CD4-positive, alpha-beta memory T cell (primary cell): ENCODE data around the gene UBE2H. TPM values are rescaled to one million over a fixed set of nuclear protein-coding genes. Genes with fewer than 3 reads are reported as not detected.
"Not testable (repeated sequence)": the region's sequence is repeated elsewhere in the genome, so short reads cannot be mapped to it uniquely, and the experiment has no call there.

Source experiments
- CTCF ChIA-PET: fragments of 350-600 bp; sonication (Branson Sonifier 250); formaldehyde crosslinking; loops from one replicate; lab custom pipeline; 2021; ENCODE audit warnings: inconsistent platforms; ENCODE audit not compliant: partially characterized antibody; lab: Charles Lee
- POLR2A ChIA-PET: fragments of 350-600 bp; sonication (Branson Sonifier 250); formaldehyde crosslinking; loops from one replicate; lab custom pipeline; 2021; ENCODE audit not compliant: partially characterized antibody; lab: Charles Lee
- DNase-seq, 5 donors: peaks; one replicate each; pipeline versions ENCODE4 v3.0.0 to v3.0.0-alpha.2; 2020 to 2022; ENCODE audit warnings: mixed read lengths in 1 of 5
- H3K27ac ChIP-seq: one replicate; pipeline ENCODE4 v1.7.0; 2013; ENCODE audit warnings: low read depth, low read length
- H3K27me3 ChIP-seq: 2 replicates; pipeline ENCODE4 v1.7.0; 2013; ENCODE audit warnings: mild to moderate bottlenecking, low read length, moderate library complexity; ENCODE audit not compliant: insufficient read depth
- H3K36me3 ChIP-seq: 2 replicates; pipeline ENCODE4 v1.7.0; 2013; ENCODE audit warnings: mild to moderate bottlenecking, low read length, moderate library complexity; ENCODE audit not compliant: insufficient read depth
- H3K4me1 ChIP-seq: 2 replicates; pipeline ENCODE4 v1.7.0; 2013; ENCODE audit warnings: mild to moderate bottlenecking, low read length, moderate library complexity; ENCODE audit not compliant: insufficient read depth
- H3K4me3 ChIP-seq, 2 donors: one replicate each; pipeline ENCODE4 v1.7.0; 2013; ENCODE audit warnings: low read length in 2 of 2, mild to moderate bottlenecking in 1 of 2
- H3K9me3 ChIP-seq, 2 donors: one replicate each; pipeline ENCODE4 v1.7.0; 2013; ENCODE audit warnings: low read length in 2 of 2, control low read depth in 1 of 2; ENCODE audit not compliant: control insufficient read depth in 1 of 2
- H3K27ac Mint-ChIP-seq, 7 donors: one replicate each; pipeline ENCODE4 v1.8.0; 2020 to 2021; ENCODE audit warnings: mixed read lengths in 7 of 7, mild to moderate bottlenecking in 6 of 7, inconsistent platforms in 3 of 7, moderate library complexity in 3 of 7
- H3K27me3 Mint-ChIP-seq, 2 donors: one replicate each; pipeline ENCODE4 v1.8.0; 2020 to 2021; ENCODE audit warnings: mixed read lengths in 2 of 2
- H3K36me3 Mint-ChIP-seq, 2 donors: one replicate each; pipeline ENCODE4 v1.8.0; 2020 to 2021; ENCODE audit warnings: mixed read lengths in 2 of 2, inconsistent platforms in 1 of 2, mild to moderate bottlenecking in 1 of 2
- H3K4me1 Mint-ChIP-seq, 4 donors: one replicate each; pipeline ENCODE4 v1.8.0; 2020 to 2021; ENCODE audit warnings: mixed read lengths in 4 of 4, mild to moderate bottlenecking in 1 of 4
- H3K4me3 Mint-ChIP-seq, 8 donors: one replicate each; pipeline ENCODE4 v1.8.0; 2020 to 2021; ENCODE audit warnings: mixed read lengths in 8 of 8, mild to moderate bottlenecking in 7 of 8, moderate library complexity in 6 of 8, inconsistent platforms in 3 of 8
- H3K9me3 Mint-ChIP-seq, 8 donors: one replicate each; pipeline ENCODE4 v1.8.0; 2020 to 2021; ENCODE audit warnings: mixed read lengths in 8 of 8, mild to moderate bottlenecking in 5 of 8, inconsistent platforms in 3 of 8, moderate library complexity in 1 of 8
- intact Hi-C: fragments of 100-400 bp; cut with micrococcal nuclease; formaldehyde crosslinking; loops from one replicate; pipeline ENCODE4 v1.15.1; 2023
- polyA plus RNA-seq, 2 donors: library from polyadenylated mRNA; unstranded; fragments of 300-500 nt; fragmentation: Illumina TruSeq; gene quantifications; one replicate each; pipeline ENCODE4 v1.2.3, GENCODE V29; 2021
- total RNA-seq, 2 experiments: library from RNA; stranded (reverse); gene quantifications; one replicate each; pipeline ENCODE4 v1.2.3, GENCODE V29; 2021

The UBE2H gene
- total and polyA plus RNA-seq, 4 experiments from 2014 or later = 42.6 to 56.6 (median 44.8) TPM

DNA sequence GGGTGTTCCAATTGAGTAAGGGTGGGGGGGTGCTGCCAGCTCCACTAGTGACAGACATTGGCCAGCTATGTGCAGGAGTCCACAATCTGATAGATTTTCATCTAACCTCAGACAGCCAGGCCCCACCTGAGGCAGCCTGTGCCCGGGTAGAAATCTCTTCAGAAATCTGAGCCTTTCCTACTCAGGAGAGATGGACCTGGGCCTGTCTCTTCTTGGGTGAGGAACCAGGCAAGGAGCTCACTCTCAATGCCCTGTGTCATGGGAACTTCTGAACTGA lies 86.9 kb downstream of the UBE2H start:
- Mint-ChIP-seq H3K27ac (peak overlapping the region in 4 of 7 donors; percentile 1 to 79 (median 42)), H3K27me3 (no peaks in the 10 kb centered on the region), H3K9me3 (no peaks in the 10 kb centered on the region), H3K36me3 (peaks cover 7 to 19% of the 10 kb centered on the region in 2 donors), H3K4me1 (peaks cover 38 to 74% (median 53%) of the 10 kb centered on the region in 4 donors), H3K4me3 (peak overlapping the region in 6 of 8 donors; percentile 35 to 64 (median 38))
- H3K4me1 ChIP-seq = peaks cover 38% of the 10 kb centered on the region
- H3K27ac ChIP-seq = no peak overlapping the region
- H3K4me3 ChIP-seq = no peak overlapping the region
- intact Hi-C loops = no loop called here
- H3K27me3 ChIP-seq = no peaks in the 10 kb centered on the region
- ChIA-PET CTCF (no interaction called here), POLR2A (no interaction called here)
- DNase-seq = no peak
- H3K36me3 ChIP-seq = no peaks in the 10 kb centered on the region
- H3K9me3 ChIP-seq = no peaks in the 10 kb centered on the region

GRCh38 chr7:129865093-129865924 lies 87.5 kb downstream of the UBE2H start:
- no peak for DNase-seq
- Histone ChIP-seq H3K4me3 (no peak overlapping the region), H3K9me3 (no peaks in the 10 kb centered on the region), H3K27ac (no peak overlapping the region), H3K4me1 (peaks cover 43% of the 10 kb centered on the region), H3K36me3 (no peaks in the 10 kb centered on the region), H3K27me3 (no peaks in the 10 kb centered on the region)
- H3K4me1 Mint-ChIP-seq = peaks cover 41 to 78% (median 55%) of the 10 kb centered on the region in 4 donors
- no peaks in the 10 kb centered on the region for H3K9me3 Mint-ChIP-seq
- H3K36me3 Mint-ChIP-seq = peaks cover 8 to 18% of the 10 kb centered on the region in 2 donors
- H3K27me3 Mint-ChIP-seq = no peaks in the 10 kb centered on the region
- peak overlapping the region in 4 of 7 donors; percentile 1 to 79 (median 39) for H3K27ac Mint-ChIP-seq
- peak overlapping the region in 2 of 8 donors; percentile 35 to 36 for H3K4me3 Mint-ChIP-seq
- ChIA-PET POLR2A (no interaction called here), CTCF (no interaction called here)
- intact Hi-C loops = no loop called here

- POLR2A ChIA-PET, H3K36me3 ChIP-seq, H3K27ac Mint-ChIP-seq, H3K9me3 ChIP-seq, DNase-seq, intact Hi-C loops, CTCF ChIA-PET, H3K27ac ChIP-seq, H3K4me3 ChIP-seq, H3K27me3 Mint-ChIP-seq, H3K27me3 ChIP-seq, H3K9me3 Mint-ChIP-seq: not testable (repeated sequence)
- Mint-ChIP-seq H3K4me1 (peaks cover 43 to 79% (median 57%) of the 10 kb centered on the region in 4 donors), H3K36me3 (peaks cover 8 to 12% of the 10 kb centered on the region in 2 donors), H3K4me3 (peak overlapping the region in 1 of 8 donors; percentile 54)
- H3K4me1 ChIP-seq = peaks cover 50% of the 10 kb centered on the region
These were observed 88.1 kb downstream of the UBE2H start for GRCh38 chr7:129864676-129865075.

DNA sequence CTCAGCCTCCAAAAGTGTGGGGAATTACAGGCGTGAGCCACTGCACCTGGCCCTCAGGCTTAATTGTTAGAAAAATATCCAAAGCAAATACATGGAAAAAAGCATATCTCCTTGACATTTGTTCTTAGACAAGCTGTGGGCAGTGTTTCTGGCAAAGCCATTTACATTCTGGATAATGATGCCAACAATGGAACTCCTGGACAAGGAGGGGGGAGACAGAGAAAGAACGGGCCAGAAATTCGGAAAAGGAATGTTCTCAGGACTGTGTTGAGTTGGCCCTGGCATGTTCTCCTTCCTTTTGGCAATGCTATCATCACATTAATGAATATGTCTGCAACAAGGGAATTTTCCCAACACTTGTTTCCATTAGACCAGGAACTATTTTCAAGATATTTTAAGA lies 88.7 kb downstream of the UBE2H start:
- DNase-seq = no peak
- intact Hi-C loops = no loop called here
- ChIA-PET CTCF (interaction anchor here (2.4 kb wide), 1 partner anchor 11 kb away, joined by 7 read pairs; no protein-coding TSS in a partner anchor), POLR2A (no interaction called here)
- no peaks in the 10 kb centered on the region for H3K9me3 Mint-ChIP-seq
- H3K27me3 ChIP-seq = no peaks in the 10 kb centered on the region
- no peak overlapping the region for H3K27ac ChIP-seq
- no peaks in the 10 kb centered on the region for H3K36me3 ChIP-seq
- no peaks in the 10 kb centered on the region for H3K9me3 ChIP-seq
- H3K27ac Mint-ChIP-seq = no peak overlapping the region
- no peaks in the 10 kb centered on the region for H3K27me3 Mint-ChIP-seq
- no peak overlapping the region for H3K4me3 ChIP-seq
- peaks cover 43 to 79% (median 60%) of the 10 kb centered on the region in 4 donors for H3K4me1 Mint-ChIP-seq
- peaks cover 4 to 6% of the 10 kb centered on the region in 2 donors for H3K36me3 Mint-ChIP-seq
- peaks cover 56% of the 10 kb centered on the region for H3K4me1 ChIP-seq
- H3K4me3 Mint-ChIP-seq = no peak overlapping the region

DNA sequence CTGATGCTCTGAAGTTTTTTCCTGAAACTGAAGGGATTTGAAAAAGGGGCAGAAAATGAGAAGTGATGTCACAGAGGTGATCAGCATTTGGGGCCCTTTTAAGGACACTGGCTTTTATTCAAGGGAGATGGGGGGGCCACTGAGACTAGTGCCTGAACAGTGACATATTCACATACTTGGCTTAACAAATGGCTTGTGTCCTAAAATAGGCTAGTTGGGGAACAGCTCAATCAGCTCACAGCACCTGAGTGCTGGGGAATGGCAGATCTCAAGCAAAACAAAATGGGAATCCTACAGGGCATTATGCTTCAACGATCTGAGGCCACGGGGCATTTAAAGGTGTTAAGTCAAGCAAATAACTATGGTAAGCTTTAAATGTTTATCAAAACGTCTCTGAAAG lies 90.1 kb downstream of the UBE2H start:
- Histone ChIP-seq H3K4me3 (no peak overlapping the region), H3K27me3 (no peaks in the 10 kb centered on the region), H3K36me3 (no peaks in the 10 kb centered on the region), H3K27ac (no peak overlapping the region), H3K4me1 (peaks cover 56% of the 10 kb centered on the region), H3K9me3 (no peaks in the 10 kb centered on the region)
- intact Hi-C loops = no loop called here
- H3K27ac Mint-ChIP-seq = peak overlapping the region in 1 of 7 donors; percentile 69
- ChIA-PET POLR2A (no interaction called here), CTCF (interaction anchor here (2.4 kb wide), 1 partner anchor 10 kb away, joined by 7 read pairs; no protein-coding TSS in a partner anchor)
- H3K9me3 Mint-ChIP-seq = no peaks in the 10 kb centered on the region
- peaks cover 1 to 4% of the 10 kb centered on the region in 2 donors for H3K36me3 Mint-ChIP-seq
- H3K4me1 Mint-ChIP-seq = peaks cover 46 to 82% (median 65%) of the 10 kb centered on the region in 4 donors
- no peaks in the 10 kb centered on the region for H3K27me3 Mint-ChIP-seq
- no peak overlapping the region for H3K4me3 Mint-ChIP-seq
- no peak for DNase-seq

- H3K4me3 Mint-ChIP-seq = peak overlapping the region in 2 of 8 donors; percentile 27 to 47
- DNase-seq, H3K4me3 ChIP-seq, H3K27ac ChIP-seq, POLR2A ChIA-PET, H3K36me3 ChIP-seq, H3K27me3 Mint-ChIP-seq, CTCF ChIA-PET, intact Hi-C loops, H3K9me3 Mint-ChIP-seq, H3K27me3 ChIP-seq, H3K9me3 ChIP-seq: not testable (repeated sequence)
- peaks cover 55 to 91% (median 69%) of the 10 kb centered on the region in 4 donors for H3K4me1 Mint-ChIP-seq
- H3K27ac Mint-ChIP-seq = peak overlapping the region in 3 of 7 donors; percentile 14 to 36 (median 34)
- H3K36me3 Mint-ChIP-seq = peaks cover 11 to 18% of the 10 kb centered on the region in 2 donors
- peaks cover 46% of the 10 kb centered on the region for H3K4me1 ChIP-seq
These were observed 92.0 kb downstream of the UBE2H start for GRCh38 chr7:129860784-129861183.

GRCh38 chr7:129859183-129859582 lies 93.6 kb downstream of the UBE2H start:
- Histone ChIP-seq H3K27ac (no peak overlapping the region), H3K4me3 (no peak overlapping the region), H3K27me3 (no peaks in the 10 kb centered on the region), H3K4me1 (peaks cover 50% of the 10 kb centered on the region), H3K9me3 (no peaks in the 10 kb centered on the region), H3K36me3 (no peaks in the 10 kb centered on the region)
- no peak for DNase-seq
- no peaks in the 10 kb centered on the region for H3K27me3 Mint-ChIP-seq
- no peaks in the 10 kb centered on the region for H3K9me3 Mint-ChIP-seq
- H3K27ac Mint-ChIP-seq = peak overlapping the region in 1 of 7 donors; percentile 62
- ChIA-PET POLR2A (no interaction called here), CTCF (no interaction called here)
- peaks cover 16 to 19% of the 10 kb centered on the region in 2 donors for H3K36me3 Mint-ChIP-seq
- peak overlapping the region in 1 of 8 donors; percentile 40 for H3K4me3 Mint-ChIP-seq
- peaks cover 59 to 97% (median 81%) of the 10 kb centered on the region in 4 donors for H3K4me1 Mint-ChIP-seq
- intact Hi-C loops = no loop called here
